Heart left ventricle (tissue), 16 donors: ENCODE data around the gene C1QTNF2. TPM values are rescaled to one million over a fixed set of nuclear protein-coding genes. Genes with fewer than 3 reads are reported as not detected.

Experiments
- ATAC-seq, 4 donors: fragments of 200-7000 bp; cut with Tn5 transposase; one replicate each; pipeline ENCODE4 v1.9.1; 2020 to 2022; ENCODE audit warnings: moderate library complexity in 4 of 4, mild to moderate bottlenecking in 3 of 4, moderate number of reproducible peaks in 1 of 4
- DNase-seq, 5 donors: peaks; one replicate each; pipeline ENCODE4 v3.0.0-alpha.2; 2020
- H3K27ac ChIP-seq, 12 donors: fragments of 200-600 bp; sonication (generic) in 4 of 12; one replicate each; pipeline versions ENCODE4 v1.5.0 to v1.8.0; 2016 to 2022; ENCODE audit warnings: mild to moderate bottlenecking in 2 of 12
- H3K27me3 ChIP-seq, 9 donors: fragments of 200-600 bp; sonication (generic) in 2 of 9; one replicate each; pipeline versions ENCODE4 v1.5.1 to v1.8.0; 2016 to 2022; ENCODE audit warnings: mild to moderate bottlenecking in 3 of 9
- H3K36me3 ChIP-seq, 9 donors: fragments of 200-600 bp; sonication (generic) in 2 of 9; one replicate each; pipeline versions ENCODE4 v1.5.0 to v1.8.0; 2018 to 2022; ENCODE audit warnings: mild to moderate bottlenecking in 2 of 9
- H3K4me1 ChIP-seq, 12 donors: fragments of 200-600 bp; sonication (generic) in 4 of 12; one replicate each; pipeline versions ENCODE4 v1.5.0 to v1.8.0; 2016 to 2022; ENCODE audit warnings: mild to moderate bottlenecking in 3 of 12
- H3K4me3 ChIP-seq, 12 donors: fragments of 200-600 bp; sonication (generic) in 4 of 12; one replicate each; pipeline versions ENCODE4 v1.5.0 to v1.8.0; 2017 to 2022; ENCODE audit warnings: mild to moderate bottlenecking in 9 of 12, moderate library complexity in 4 of 12
- H3K9me3 ChIP-seq, 12 donors: fragments of 200-600 bp; sonication (generic) in 4 of 12; one replicate each; pipeline versions ENCODE4 v1.5.0 to v1.8.0; 2016 to 2022; ENCODE audit warnings: mild to moderate bottlenecking in 1 of 12
- POLR2A ChIP-seq, 2 donors: fragments of 450-650 bp; IDR thresholded peaks; one replicate each; pipeline ENCODE4 v1.6.1; 2017; ENCODE audit warnings: antibody characterized with exemption in 2 of 2, mild to moderate bottlenecking in 2 of 2, moderate library complexity in 2 of 2
- WGBS, 4 donors: extraction: QIAGEN DNeasy Blood & Tissue Kit in 2 of 4; methylation state at CpG; one replicate each; pipeline versions ENCODE4 v1.1.5 to v1.1.7; 2013 to 2018; 5-methylcytosine and 5-hydroxymethylcytosine counted together
- intact Hi-C, 10 donors: fragments of 100-400 bp; cut with DNase I; formaldehyde crosslinking; loops; one replicate each; pipeline versions ENCODE4 v1.11.1 to v1.14.2; 2022
- polyA plus RNA-seq, 2 donors: library from polyadenylated mRNA; stranded (reverse); fragments of 200-250 nt; gene quantifications; one replicate each; pipeline ENCODE4 v1.2.3, GENCODE V29; 2013
- total RNA-seq, 9 donors: library from RNA; depleted of rRNA in 2 of 9; stranded (reverse); fragments of >200 nt in 2 of 9; fragmentation: NEBNext Ultra II Directional in 3 of 9; extraction: Animal tissue kit (Norgen Biotek cat#: 25700) in 3 of 9; gene quantifications; one replicate each; pipeline versions ENCODE4 v1.1.0 to v1.2.4, GENCODE V29; 2016 to 2023
- TF ChIP-seq, protein P1 (sequence below), 12 donors: fragments of 200-600 bp; sonication (generic) in 4 of 12; IDR thresholded peaks; one replicate each; pipeline versions ENCODE4 v1.5.0 to v1.8.0; 2018 to 2022; ENCODE audit warnings: antibody characterized with exemption in 12 of 12, mild to moderate bottlenecking in 5 of 12
- donor health status: ischemic (EF 13 %, LVEDD 7.1; RV severe dilation, severe dysfunction).
- donor health status: healthy with polysubstance abuse.
- donor health status: DM: no; HTN: yes; CAD: no.
- donor health status: DM: no; HTN: no; CAD: no.
- donor health status: ischemic (EF 25% LVEDD 6.9; RV normal size, moderate dysfunction).
- donor health status: ischemic (EF 25% LVEDD 5.7; RV mildly dilated, moderate dysfunction).
- donor health status: healthy.
- donor health status: DM: yes; HTN: yes; CAD: no.
- donor health status: ischemic (EF 35%, LVEDD 5.7; RV mildly dilated, moderate dysfunction).
- donor health status: nonischemic (EF 11% LVEDD 7.7; RV severe dilation, severe dysfunction).
- donor health status: DM: yes; HTN: yes; CAD: no.
- donor health status: PGD.
- donor health status: ischemic (EF 29% LVEDD 5.4; RV normal size, mild dysfunction).
- donor health status: nonischemic (EF 23%, LVEDD 6.1; RV moderate dilation, normal function).

The C1QTNF2 gene
- total and polyA plus RNA-seq, 11 donors: 0.44 to 1.6 (median 1.0) TPM

DNA sequence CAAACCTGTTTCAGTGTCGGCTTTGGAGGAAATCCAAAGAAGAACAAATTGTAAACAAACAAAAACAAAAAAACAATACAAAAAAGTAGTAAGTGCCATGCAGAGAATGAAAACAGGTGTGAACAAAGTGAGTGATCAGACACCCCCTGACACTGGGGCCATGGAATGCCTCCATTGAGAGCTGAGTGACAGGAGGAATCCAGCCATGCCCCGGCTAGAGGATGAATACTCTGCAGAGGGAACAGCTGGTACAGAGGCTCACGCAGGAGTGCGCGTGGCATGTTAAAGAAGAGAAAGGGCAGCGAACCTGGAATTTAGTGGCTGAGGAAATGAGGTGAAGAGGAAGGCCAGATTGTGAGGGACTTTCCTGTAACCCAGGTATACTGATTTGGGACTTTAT, 42.6 kb downstream of the C1QTNF2 start:
- Histone ChIP-seq H3K4me1 (no peaks in the 10 kb centered on the region), H3K9me3 (no peaks in the 10 kb centered on the region), H3K27me3 (no peaks in the 10 kb centered on the region), H3K4me3 (no peak overlapping the region), H3K36me3 (no peaks in the 10 kb centered on the region), H3K27ac (no peak overlapping the region)
- intact Hi-C loops: no loop called here
- ATAC-seq (no peak), DNase-seq (no peak)
- WGBS, 4 donors: 81 to 88% (median 82%) methylated on average over 6 of the region's 6 CpGs
- TF ChIP-seq, protein P1, sequence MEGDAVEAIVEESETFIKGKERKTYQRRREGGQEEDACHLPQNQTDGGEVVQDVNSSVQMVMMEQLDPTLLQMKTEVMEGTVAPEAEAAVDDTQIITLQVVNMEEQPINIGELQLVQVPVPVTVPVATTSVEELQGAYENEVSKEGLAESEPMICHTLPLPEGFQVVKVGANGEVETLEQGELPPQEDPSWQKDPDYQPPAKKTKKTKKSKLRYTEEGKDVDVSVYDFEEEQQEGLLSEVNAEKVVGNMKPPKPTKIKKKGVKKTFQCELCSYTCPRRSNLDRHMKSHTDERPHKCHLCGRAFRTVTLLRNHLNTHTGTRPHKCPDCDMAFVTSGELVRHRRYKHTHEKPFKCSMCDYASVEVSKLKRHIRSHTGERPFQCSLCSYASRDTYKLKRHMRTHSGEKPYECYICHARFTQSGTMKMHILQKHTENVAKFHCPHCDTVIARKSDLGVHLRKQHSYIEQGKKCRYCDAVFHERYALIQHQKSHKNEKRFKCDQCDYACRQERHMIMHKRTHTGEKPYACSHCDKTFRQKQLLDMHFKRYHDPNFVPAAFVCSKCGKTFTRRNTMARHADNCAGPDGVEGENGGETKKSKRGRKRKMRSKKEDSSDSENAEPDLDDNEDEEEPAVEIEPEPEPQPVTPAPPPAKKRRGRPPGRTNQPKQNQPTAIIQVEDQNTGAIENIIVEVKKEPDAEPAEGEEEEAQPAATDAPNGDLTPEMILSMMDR (IDR thresholded peaks at IDR 0.05): no peak
- TF ChIP-seq POLR2A (IDR thresholded peaks at IDR 0.05): no peak

DNA sequence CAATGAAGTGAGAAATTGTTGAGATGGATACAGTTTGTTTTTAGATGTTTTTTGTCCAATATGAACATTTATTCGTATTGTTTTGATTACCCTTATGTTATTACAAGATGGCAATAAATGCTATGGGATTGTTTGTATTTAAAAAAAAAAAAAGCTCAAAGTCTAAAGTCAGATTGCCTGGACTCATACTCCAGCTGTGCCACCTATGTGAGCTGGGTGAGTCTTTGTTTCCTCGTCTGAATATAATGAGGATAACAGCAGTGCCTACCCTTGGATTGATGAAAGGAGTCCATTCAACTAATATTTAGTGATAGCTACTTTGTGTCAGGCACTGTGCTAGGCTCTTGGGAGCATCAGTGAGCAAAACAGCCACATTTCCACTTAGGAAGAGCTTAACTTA, 43.4 kb downstream of the C1QTNF2 start:
- TF ChIP-seq, protein P1 (IDR thresholded peaks at IDR 0.05): no peak
- no peak for TF ChIP-seq POLR2A (IDR thresholded peaks at IDR 0.05)
- intact Hi-C loops: no loop called here
- Histone ChIP-seq H3K4me1 (no peaks in the 10 kb centered on the region), H3K27me3 (no peaks in the 10 kb centered on the region), H3K36me3 (no peaks in the 10 kb centered on the region), H3K4me3 (no peak overlapping the region), H3K9me3 (no peaks in the 10 kb centered on the region), H3K27ac (no peak overlapping the region)
- 73 to 91% (median 75%) methylated on average over 2 of the region's 2 CpGs for WGBS, 4 donors
- ATAC-seq (no peak), DNase-seq (no peak)

DNA sequence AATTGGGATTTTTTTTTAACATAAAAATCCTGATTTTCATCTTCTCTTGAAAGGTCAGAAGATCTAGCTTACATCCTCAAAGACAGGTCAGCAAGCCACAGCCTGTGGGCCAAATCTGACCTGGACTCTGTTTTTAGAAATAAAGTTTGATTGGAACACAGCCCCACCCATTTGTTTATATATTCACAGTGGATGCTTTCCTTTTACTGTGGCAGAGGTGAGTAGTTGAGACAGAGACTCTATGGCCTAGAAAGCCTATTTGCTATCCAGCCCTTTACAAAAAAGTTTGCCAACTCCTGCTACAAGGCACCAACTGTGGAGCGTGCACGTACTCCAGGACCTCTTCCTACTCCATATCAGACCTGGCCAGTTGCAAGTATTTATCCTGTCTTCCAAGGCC, 44.7 kb downstream of the C1QTNF2 start:
- H3K27ac ChIP-seq: no peak overlapping the region
- no peaks in the 10 kb centered on the region for H3K36me3 ChIP-seq
- 92 to 100% (median 95%) methylated on average over 2 of the region's 2 CpGs for WGBS, 4 donors
- no peaks in the 10 kb centered on the region for H3K27me3 ChIP-seq
- H3K4me3 ChIP-seq: no peak overlapping the region
- TF ChIP-seq, protein P1 (IDR thresholded peaks at IDR 0.05): no peak
- TF ChIP-seq POLR2A (IDR thresholded peaks at IDR 0.05): no peak
- DNase-seq (no peak), ATAC-seq (no peak)
- intact Hi-C loops: no loop called here
- H3K9me3 ChIP-seq: no peaks in the 10 kb centered on the region
- H3K4me1 ChIP-seq: no peaks in the 10 kb centered on the region

DNA sequence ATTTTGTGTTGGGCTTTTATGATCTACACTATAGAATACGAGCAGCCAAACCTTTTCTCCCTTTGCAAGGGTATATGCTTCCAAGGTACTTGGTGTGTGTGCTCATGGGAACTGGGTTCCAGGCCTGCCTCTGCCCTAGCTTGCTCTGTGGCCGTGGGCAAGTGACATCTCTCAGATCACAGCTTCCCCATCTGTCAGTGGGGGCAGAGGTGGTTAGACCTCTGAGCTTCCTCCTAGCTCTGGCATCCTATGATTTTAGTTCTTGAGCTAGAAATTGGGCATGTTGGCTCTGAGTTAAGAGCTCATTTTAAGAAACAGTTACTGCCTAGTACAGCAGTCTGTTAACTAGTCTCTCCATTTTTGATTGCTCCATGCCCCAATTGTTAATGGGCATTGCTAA, 45.5 kb downstream of the C1QTNF2 start:
- 64 to 78% (median 74%) methylated on average over 2 of the region's 2 CpGs for WGBS, 4 donors

More for the DNA sequence above, 45.5 kb downstream of the C1QTNF2 start:
- ATAC-seq: no peak
- H3K4me3 ChIP-seq: no peak overlapping the region
- TF ChIP-seq POLR2A (IDR thresholded peaks at IDR 0.05): no peak
- TF ChIP-seq, protein P1 (IDR thresholded peaks at IDR 0.05): no peak
- H3K9me3 ChIP-seq: no peaks in the 10 kb centered on the region
- H3K27ac ChIP-seq: no peak overlapping the region
- intact Hi-C loops: no loop called here
- H3K36me3 ChIP-seq: no peaks in the 10 kb centered on the region
- H3K27me3 ChIP-seq: no peaks in the 10 kb centered on the region
- no peaks in the 10 kb centered on the region for H3K4me1 ChIP-seq
- no peak for DNase-seq
